Right ventricle myocardium inferior (tissue), 1 donor: ENCODE data around the gene SEZ6L2. TPM values are rescaled to one million over a fixed set of nuclear protein-coding genes. Genes with fewer than 3 reads are reported as not detected.

Experiments used
- ATAC-seq: fragments of 200-7000 bp; cut with Tn5 transposase; one replicate; pipeline ENCODE4 v1.9.1; 2020; ENCODE audit warnings: mild to moderate bottlenecking, moderate library complexity
- DNase-seq: peaks from one replicate; pipeline ENCODE4 v3.0.0; 2021; ENCODE audit errors: missing footprints
- intact Hi-C: fragments of 100-400 bp; cut with DNase I; formaldehyde crosslinking; loops from one replicate; pipeline ENCODE4 v1.11.0; 2022
- total RNA-seq: library from RNA; stranded (reverse); fragmentation: NEBNext Ultra II Directional; extraction: Animal tissue kit (Norgen Biotek cat#: 25700); gene quantifications from one replicate; pipeline ENCODE4 v1.2.1, GENCODE V29; 2021
- donor health status: DM: no; HTN: yes; CAD: no; lungs with severe emphysema.

The SEZ6L2 gene
- total RNA-seq, 1 donor from 2014 or later: 0.43 TPM

GRCh38 chr16:29862884-29863668 is 36.3 kb downstream of the SEZ6L2 start, which contains the start of gene CDIPT:
CDIPT (minus strand) TSS chr16:29863226; CDS start chr16:29862857, 369 bp downstream.
- ATAC-seq: peak; percentile 98
- DNase-seq: peak; percentile 97
- intact Hi-C loops: loop anchor here (1.0 to 10.0 kb wide), 2 partner anchors 73 to 142 kb away; partner anchors contain the start of gene KIF22

- intact Hi-C loops: loop anchor here (10.0 kb wide), 1 partner anchor 142 kb away; no protein-coding TSS in a partner anchor
- no peak for ATAC-seq
- DNase-seq: no peak
Measured at GRCh38 chr16:29862383-29862883, 36.9 kb downstream of the SEZ6L2 start.

GRCh38 chr16:29860218-29860617 is 39.1 kb downstream of the SEZ6L2 start:
- ATAC-seq: peak; percentile 24
- no peak for DNase-seq
- intact Hi-C loops: loop anchor here (10.0 kb wide), 1 partner anchor 145 kb away; no protein-coding TSS in a partner anchor

GRCh38 chr16:29858974-29859373 is 40.4 kb downstream of the SEZ6L2 start:
- DNase-seq (no peak), ATAC-seq (no peak)
- intact Hi-C loops: no loop called here

GRCh38 chr16:29858149-29858849 is 41.1 kb downstream of the SEZ6L2 start:
- ATAC-seq: no peak
- no peak for DNase-seq
- intact Hi-C loops: no loop called here

GRCh38 chr16:29857133-29857760 is 42.1 kb downstream of the SEZ6L2 start:
- no peak for ATAC-seq
- intact Hi-C loops: no loop called here
- DNase-seq: no peak

GRCh38 chr16:29854520-29855100 is 44.7 kb downstream of the SEZ6L2 start:
- intact Hi-C loops: no loop called here
- DNase-seq (no peak), ATAC-seq (no peak)

GRCh38 chr16:29852654-29853053 is 46.7 kb downstream of the SEZ6L2 start:
- intact Hi-C loops: no loop called here
- ATAC-seq (peak; percentile 49), DNase-seq (no peak)

- no peak for DNase-seq
- intact Hi-C loops: no loop called here
- ATAC-seq: no peak
Measured at GRCh38 chr16:29850998-29851397, 48.4 kb downstream of the SEZ6L2 start.

GRCh38 chr16:29849505-29849904 is 49.8 kb downstream of the SEZ6L2 start:
- DNase-seq: no peak
- no peak for ATAC-seq
- intact Hi-C loops: loop anchor here (5.0 kb wide), 1 partner anchor 37 kb away; the partner anchor contains the start of gene PRRT2

- intact Hi-C loops: loop anchor here (5.0 kb wide), 1 partner anchor 36 kb away; the partner anchor contains the start of gene PRRT2
- DNase-seq: peak; percentile 92
Measured at GRCh38 chr16:29848420-29849297, 50.7 kb downstream of the SEZ6L2 start.

GRCh38 chr16:29845656-29846055 is 53.7 kb downstream of the SEZ6L2 start:
- intact Hi-C loops: loop anchor here (5.0 kb wide), 1 partner anchor 33 kb away; the partner anchor contains the start of gene PRRT2
- no peak for ATAC-seq
- no peak for DNase-seq

More at GRCh38 chr16:29848420-29849297, 50.7 kb downstream of the SEZ6L2 start:
- peak; percentile 64 for ATAC-seq

GRCh38 chr16:29844575-29845331 is 54.6 kb downstream of the SEZ6L2 start:
- intact Hi-C loops: loop anchor here (5.0 kb wide), 1 partner anchor 32 kb away; the partner anchor contains the start of gene PRRT2
- ATAC-seq (peak; percentile 37), DNase-seq (no peak)

GRCh38 chr16:29843931-29844330 is 55.4 kb downstream of the SEZ6L2 start:
- intact Hi-C loops: no loop called here
- no peak for DNase-seq
- ATAC-seq: no peak

GRCh38 chr16:29842732-29843346 is 56.5 kb downstream of the SEZ6L2 start:
- DNase-seq: no peak
- intact Hi-C loops: no loop called here
- ATAC-seq: no peak

- ATAC-seq: no peak
- intact Hi-C loops: no loop called here
Measured at GRCh38 chr16:29841631-29842030, 57.7 kb downstream of the SEZ6L2 start.

More at GRCh38 chr16:29841631-29842030, 57.7 kb downstream of the SEZ6L2 start:
- no peak for DNase-seq
